Ishikawa (cell line): Measurements from ENCODE around the gene KANK3.

Source experiments
- CEBPB ChIP-seq: IDR thresholded peaks from 2 replicates; pipeline ENCODE4 v1.6.1; 2012
- CREB1 ChIP-seq: IDR thresholded peaks from 2 replicates; pipeline ENCODE4 v1.6.1; 2012; ENCODE audit warnings: low read depth
- EP300 ChIP-seq: IDR thresholded peaks from 2 replicates; pipeline ENCODE4 v1.6.1; 2012; ENCODE audit warnings: borderline replicate concordance
- FOXM1 ChIP-seq: IDR thresholded peaks from 2 replicates; pipeline ENCODE4 v1.6.1; 2012; ENCODE audit warnings: low read depth, borderline replicate concordance
- RAD21 ChIP-seq: IDR thresholded peaks from 2 replicates; pipeline ENCODE4 v1.6.1; 2012; ENCODE audit warnings: low read depth
- TCF12 ChIP-seq: IDR thresholded peaks from 2 replicates; pipeline ENCODE4 v1.6.1; 2012; ENCODE audit warnings: low read depth
- TEAD4 ChIP-seq: IDR thresholded peaks from 2 replicates; pipeline ENCODE4 v1.6.1; 2012
- YY1 ChIP-seq: IDR thresholded peaks from 2 replicates; pipeline ENCODE4 v1.6.1; 2012; ENCODE audit warnings: low read depth
- ZBTB7A ChIP-seq: IDR thresholded peaks from 2 replicates; pipeline ENCODE4 v1.6.1; 2012; ENCODE audit warnings: low read depth

DNA sequence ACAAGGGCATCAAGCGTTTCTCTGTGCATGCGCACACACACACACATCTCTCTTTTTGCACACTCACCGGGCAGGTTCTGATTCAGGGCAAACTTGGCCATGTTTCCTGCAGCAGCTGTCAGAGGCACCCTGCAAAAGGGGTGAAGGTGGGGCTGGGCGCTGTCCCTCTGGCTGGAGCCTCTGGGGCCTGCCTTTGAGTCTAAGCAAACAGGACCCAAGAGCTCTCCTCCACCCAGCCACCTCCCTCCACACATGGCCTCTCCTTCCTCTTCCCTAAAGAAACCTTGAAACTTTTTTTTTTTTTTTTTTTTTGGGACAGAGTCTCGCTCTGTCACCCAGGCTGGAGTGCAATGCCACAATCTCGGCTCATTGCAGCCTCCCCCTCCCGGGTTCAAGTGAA is 5.3 kb downstream of the KANK3 start:
- TF ChIP-seq ZBTB7A (no peak), TCF12 (no peak), CEBPB (no peak), CREB1 (no peak), EP300 (no peak), YY1 (no peak), FOXM1 (no peak), RAD21 (no peak), TEAD4 (no peak)
